ENCODE data around the gene GUSB.

DNA sequence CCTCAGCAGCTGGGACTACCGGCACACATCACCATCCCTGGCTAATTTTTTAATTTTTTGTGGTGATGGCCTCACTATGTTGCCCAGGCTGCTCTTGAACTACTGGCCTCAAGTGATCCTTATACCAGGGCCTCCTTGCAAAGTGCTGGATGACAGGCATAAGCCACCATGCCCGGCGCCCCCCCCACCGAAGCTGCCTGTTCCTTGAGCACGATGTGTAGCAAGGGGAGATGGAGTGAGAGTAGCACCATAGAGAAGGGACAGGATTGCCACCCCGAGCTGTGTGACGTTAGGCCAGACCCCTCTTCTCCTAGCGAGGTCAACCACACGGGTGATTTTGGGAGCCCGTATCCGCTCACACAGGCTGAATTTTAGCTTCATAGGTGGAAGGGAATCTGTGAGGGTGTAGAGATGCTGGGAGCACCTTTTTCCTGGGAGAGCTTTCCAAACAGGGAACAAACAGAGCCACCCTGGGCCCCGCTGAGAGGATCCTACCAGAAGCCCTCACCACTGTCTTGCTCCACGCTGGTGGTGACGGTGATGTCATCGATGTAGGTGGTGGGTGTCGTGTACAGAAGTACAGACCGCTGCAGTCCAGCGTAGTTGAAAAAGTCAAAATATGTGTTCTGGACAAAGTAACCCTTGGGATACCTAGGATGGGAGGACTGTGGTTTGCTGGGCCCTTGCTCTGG, 3.0 kb downstream of the GUSB start:
- no peak for TF ChIP-seq EZH2 (IDR thresholded peaks at IDR 0.05; ENCODE audit: borderline replicate concordance, low read depth, low read length, poor library complexity, severe bottlenecking)
- TF ChIP-seq, protein P1, sequence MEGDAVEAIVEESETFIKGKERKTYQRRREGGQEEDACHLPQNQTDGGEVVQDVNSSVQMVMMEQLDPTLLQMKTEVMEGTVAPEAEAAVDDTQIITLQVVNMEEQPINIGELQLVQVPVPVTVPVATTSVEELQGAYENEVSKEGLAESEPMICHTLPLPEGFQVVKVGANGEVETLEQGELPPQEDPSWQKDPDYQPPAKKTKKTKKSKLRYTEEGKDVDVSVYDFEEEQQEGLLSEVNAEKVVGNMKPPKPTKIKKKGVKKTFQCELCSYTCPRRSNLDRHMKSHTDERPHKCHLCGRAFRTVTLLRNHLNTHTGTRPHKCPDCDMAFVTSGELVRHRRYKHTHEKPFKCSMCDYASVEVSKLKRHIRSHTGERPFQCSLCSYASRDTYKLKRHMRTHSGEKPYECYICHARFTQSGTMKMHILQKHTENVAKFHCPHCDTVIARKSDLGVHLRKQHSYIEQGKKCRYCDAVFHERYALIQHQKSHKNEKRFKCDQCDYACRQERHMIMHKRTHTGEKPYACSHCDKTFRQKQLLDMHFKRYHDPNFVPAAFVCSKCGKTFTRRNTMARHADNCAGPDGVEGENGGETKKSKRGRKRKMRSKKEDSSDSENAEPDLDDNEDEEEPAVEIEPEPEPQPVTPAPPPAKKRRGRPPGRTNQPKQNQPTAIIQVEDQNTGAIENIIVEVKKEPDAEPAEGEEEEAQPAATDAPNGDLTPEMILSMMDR (conservative IDR thresholded peaks at IDR 0.05; ENCODE audit: low read depth, low read length) = no peak

Measured in A673 (cell line).